ENCODE results near the gene GLP2R. TPM values are rescaled to one million over a fixed set of nuclear protein-coding genes. Genes with fewer than 3 reads are reported as not detected.

GLP2R gene
- total RNA-seq, 4 donors from 2014 or later: 0.21 to 0.87 (median 0.59) TPM; not detected in 1

DNA sequence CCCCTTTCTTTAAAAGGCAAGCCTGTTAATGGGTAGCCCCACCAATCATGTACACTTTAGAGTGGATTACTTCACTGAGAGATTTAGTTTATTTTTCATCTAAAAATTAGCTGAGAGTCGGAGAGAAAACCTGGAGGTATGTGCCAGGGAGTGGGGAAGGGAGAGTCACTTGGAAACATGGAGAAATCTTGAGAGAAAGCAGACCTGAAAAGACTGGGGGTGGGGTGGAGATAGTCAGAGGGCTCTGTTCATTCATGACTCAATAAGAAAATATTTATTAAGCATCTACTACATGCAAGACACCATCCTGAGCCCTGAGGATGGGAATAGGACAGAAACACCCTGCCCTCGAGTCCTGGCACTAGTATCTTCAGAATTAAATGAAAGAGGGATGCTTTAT, 106.8 kb downstream of the GLP2R start:
- no peak for DNase-seq (ENCODE audit: low spot score in 2 of 2)
- TF ChIP-seq, protein P1, sequence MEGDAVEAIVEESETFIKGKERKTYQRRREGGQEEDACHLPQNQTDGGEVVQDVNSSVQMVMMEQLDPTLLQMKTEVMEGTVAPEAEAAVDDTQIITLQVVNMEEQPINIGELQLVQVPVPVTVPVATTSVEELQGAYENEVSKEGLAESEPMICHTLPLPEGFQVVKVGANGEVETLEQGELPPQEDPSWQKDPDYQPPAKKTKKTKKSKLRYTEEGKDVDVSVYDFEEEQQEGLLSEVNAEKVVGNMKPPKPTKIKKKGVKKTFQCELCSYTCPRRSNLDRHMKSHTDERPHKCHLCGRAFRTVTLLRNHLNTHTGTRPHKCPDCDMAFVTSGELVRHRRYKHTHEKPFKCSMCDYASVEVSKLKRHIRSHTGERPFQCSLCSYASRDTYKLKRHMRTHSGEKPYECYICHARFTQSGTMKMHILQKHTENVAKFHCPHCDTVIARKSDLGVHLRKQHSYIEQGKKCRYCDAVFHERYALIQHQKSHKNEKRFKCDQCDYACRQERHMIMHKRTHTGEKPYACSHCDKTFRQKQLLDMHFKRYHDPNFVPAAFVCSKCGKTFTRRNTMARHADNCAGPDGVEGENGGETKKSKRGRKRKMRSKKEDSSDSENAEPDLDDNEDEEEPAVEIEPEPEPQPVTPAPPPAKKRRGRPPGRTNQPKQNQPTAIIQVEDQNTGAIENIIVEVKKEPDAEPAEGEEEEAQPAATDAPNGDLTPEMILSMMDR (IDR thresholded peaks at IDR 0.05): no peak
- Histone ChIP-seq H3K27ac (no peak overlapping the region), H3K36me3 (peaks cover 0 to 74% (median 0%) of the 10 kb centered on the region in 3 donors), H3K9me3 (no peaks in the 10 kb centered on the region), H3K4me1 (peaks cover 0 to 27% (median 7%) of the 10 kb centered on the region in 4 donors), H3K27me3 (no peaks in the 10 kb centered on the region), H3K4me3 (no peak overlapping the region)
- WGBS, 2 donors: 80 to 90% methylated on average over 2 of the region's 2 CpGs

DNA sequence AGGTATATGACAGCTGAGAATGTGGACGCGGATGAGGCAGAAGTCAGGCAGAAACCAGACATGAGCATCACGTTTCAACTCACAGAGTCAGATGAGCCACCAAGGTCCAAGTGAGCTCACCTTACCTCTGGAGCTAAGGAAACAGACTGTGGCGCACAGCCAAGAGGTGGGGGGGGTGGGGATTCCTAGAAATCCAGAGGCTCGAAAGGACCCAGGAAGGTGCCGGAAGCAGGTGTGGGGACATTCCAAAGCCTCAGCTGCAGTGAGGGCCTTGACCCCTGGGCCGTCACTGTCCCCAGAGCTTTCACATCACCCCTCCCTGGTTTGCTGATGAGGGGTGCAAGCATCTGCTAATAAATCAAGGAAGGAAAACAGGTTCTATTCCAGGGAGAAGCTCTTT, 108.6 kb downstream of the GLP2R start:
- DNase-seq (ENCODE audit: low spot score in 2 of 2): no peak
- WGBS, 2 donors: 84 to 86% methylated on average over 7 of the region's 7 CpGs
- no peak overlapping the region for H3K4me3 ChIP-seq
- peaks cover 0 to 79% (median 0%) of the 10 kb centered on the region in 3 donors for H3K36me3 ChIP-seq
- H3K27me3 ChIP-seq: no peaks in the 10 kb centered on the region
- TF ChIP-seq POLR2A (IDR thresholded peaks at IDR 0.05) (no peak), EP300 (IDR thresholded peaks at IDR 0.05) (no peak)
- TF ChIP-seq, protein P1 (IDR thresholded peaks at IDR 0.05): no peak
- H3K27ac ChIP-seq: peak overlapping the region in 1 of 4 donors; percentile 66
- H3K4me1 ChIP-seq: peaks cover 0 to 33% (median 11%) of the 10 kb centered on the region in 4 donors
- peaks cover 0 to 13% (median 0%) of the 10 kb centered on the region in 4 donors for H3K9me3 ChIP-seq

DNA sequence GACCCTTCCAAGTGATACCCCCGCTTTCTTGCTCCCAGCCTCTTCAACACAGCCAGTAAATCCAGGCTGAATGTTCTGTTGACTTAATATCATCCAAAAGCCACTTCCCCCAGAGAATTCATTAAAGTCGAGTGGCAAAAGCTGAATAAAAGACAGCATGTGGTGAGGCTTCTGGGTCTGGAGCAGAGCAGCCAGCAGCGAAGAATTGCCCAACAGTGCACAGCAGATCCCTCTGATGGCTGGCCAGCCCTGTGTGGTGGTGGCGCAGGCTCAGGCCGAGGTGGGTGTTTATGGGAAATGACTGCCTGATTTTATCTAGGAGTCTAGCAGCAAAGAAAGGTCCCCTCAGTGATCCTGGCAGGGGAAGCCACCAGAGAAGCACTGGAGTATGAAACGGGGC, 109.7 kb downstream of the GLP2R start:
- Histone ChIP-seq H3K4me1 (peaks cover 0 to 33% (median 11%) of the 10 kb centered on the region in 4 donors), H3K27ac (peak overlapping the region in 2 of 4 donors; percentile 46 to 66), H3K4me3 (no peak overlapping the region), H3K27me3 (no peaks in the 10 kb centered on the region), H3K9me3 (peaks cover 0 to 13% (median 0%) of the 10 kb centered on the region in 4 donors), H3K36me3 (peaks cover 0 to 85% (median 4%) of the 10 kb centered on the region in 3 donors)
- TF ChIP-seq, protein P1 (IDR thresholded peaks at IDR 0.05): no peak
- no peak for TF ChIP-seq EP300 (IDR thresholded peaks at IDR 0.05)
- no peak for TF ChIP-seq POLR2A (IDR thresholded peaks at IDR 0.05)
- DNase-seq (ENCODE audit: low spot score in 2 of 2): no peak
- WGBS, 2 donors: 70 to 71% methylated on average over 6 of the region's 6 CpGs

DNA sequence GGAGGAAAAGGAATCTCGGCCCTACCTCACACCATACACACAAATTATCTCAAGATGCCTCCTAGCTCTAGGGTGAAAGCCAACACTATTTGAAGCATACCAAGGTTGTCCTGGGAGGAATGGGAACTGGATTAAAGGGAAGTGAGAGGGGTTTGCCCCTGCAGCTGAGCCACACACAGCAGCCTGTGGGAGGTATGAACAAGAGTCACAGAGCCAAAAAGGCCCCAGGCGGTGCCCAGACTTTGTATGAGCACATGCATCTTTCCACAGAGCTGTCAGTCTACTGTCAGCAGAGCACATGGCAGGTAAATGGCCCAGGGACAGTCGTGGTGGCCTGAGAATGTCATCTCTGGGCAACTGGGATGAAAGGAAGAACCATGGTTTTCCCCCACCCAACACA, 110.4 kb downstream of the GLP2R start:
- H3K9me3 ChIP-seq: peaks cover 0 to 13% (median 0%) of the 10 kb centered on the region in 4 donors
- TF ChIP-seq POLR2A (IDR thresholded peaks at IDR 0.05) (no peak), EP300 (IDR thresholded peaks at IDR 0.05) (no peak)
- TF ChIP-seq, protein P1 (IDR thresholded peaks at IDR 0.05): no peak
- no peak for DNase-seq (ENCODE audit: low spot score in 2 of 2)
- peaks cover 0 to 33% (median 11%) of the 10 kb centered on the region in 4 donors for H3K4me1 ChIP-seq
- no peak overlapping the region for H3K4me3 ChIP-seq
- no peaks in the 10 kb centered on the region for H3K27me3 ChIP-seq
- H3K27ac ChIP-seq: peak overlapping the region in 2 of 4 donors; percentile 46 to 66
- H3K36me3 ChIP-seq: peaks cover 0 to 85% (median 6%) of the 10 kb centered on the region in 3 donors
- WGBS, 2 donors: 71 to 82% methylated on average over 3 of the region's 3 CpGs

DNA sequence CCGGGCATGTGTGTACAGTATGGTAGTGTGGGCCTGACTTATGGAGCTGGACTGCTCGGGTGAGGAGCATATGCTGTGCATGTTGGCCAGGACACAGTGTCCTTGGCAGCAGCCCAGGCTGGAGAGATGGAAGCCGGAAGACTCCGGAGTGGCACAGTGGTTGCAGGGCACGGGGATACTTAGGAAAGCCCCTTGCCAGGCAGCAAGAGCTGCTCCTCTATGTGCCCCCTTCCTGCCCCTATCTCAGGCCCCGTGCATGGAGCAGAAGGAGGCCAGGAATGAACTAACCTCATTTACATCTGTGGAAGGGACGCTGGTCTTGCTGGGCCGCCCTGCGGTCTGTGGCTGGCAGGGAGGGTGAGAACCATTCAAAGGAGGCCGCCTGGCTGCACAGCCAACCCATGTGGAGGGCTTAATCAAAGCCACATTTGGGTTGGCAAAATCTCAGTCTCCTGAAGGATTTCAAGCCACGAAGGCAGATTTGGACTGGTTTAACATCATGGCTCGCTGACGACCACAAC, 111.6 kb downstream of the GLP2R start:
- Histone ChIP-seq H3K4me3 (no peak overlapping the region), H3K36me3 (peaks cover 0 to 86% (median 6%) of the 10 kb centered on the region in 3 donors), H3K27me3 (no peaks in the 10 kb centered on the region), H3K4me1 (peaks cover 0 to 25% (median 11%) of the 10 kb centered on the region in 4 donors), H3K9me3 (peaks cover 0 to 13% (median 0%) of the 10 kb centered on the region in 4 donors), H3K27ac (peak overlapping the region; percentile 37 to 69 (median 54))
- no peak for TF ChIP-seq POLR2A (IDR thresholded peaks at IDR 0.05)
- peak in 1 of 2 donors; percentile 83 for TF ChIP-seq EP300 (IDR thresholded peaks at IDR 0.05)
- TF ChIP-seq, protein P1 (IDR thresholded peaks at IDR 0.05): no peak
- WGBS, 2 donors: 44 to 57% methylated on average over 9 to 13 of the region's 13 CpGs
- peak in 1 of 2 donors; percentile 64 for DNase-seq (ENCODE audit: low spot score in 2 of 2)
